ENCODE measurements around the gene BRMS1.

DNA sequence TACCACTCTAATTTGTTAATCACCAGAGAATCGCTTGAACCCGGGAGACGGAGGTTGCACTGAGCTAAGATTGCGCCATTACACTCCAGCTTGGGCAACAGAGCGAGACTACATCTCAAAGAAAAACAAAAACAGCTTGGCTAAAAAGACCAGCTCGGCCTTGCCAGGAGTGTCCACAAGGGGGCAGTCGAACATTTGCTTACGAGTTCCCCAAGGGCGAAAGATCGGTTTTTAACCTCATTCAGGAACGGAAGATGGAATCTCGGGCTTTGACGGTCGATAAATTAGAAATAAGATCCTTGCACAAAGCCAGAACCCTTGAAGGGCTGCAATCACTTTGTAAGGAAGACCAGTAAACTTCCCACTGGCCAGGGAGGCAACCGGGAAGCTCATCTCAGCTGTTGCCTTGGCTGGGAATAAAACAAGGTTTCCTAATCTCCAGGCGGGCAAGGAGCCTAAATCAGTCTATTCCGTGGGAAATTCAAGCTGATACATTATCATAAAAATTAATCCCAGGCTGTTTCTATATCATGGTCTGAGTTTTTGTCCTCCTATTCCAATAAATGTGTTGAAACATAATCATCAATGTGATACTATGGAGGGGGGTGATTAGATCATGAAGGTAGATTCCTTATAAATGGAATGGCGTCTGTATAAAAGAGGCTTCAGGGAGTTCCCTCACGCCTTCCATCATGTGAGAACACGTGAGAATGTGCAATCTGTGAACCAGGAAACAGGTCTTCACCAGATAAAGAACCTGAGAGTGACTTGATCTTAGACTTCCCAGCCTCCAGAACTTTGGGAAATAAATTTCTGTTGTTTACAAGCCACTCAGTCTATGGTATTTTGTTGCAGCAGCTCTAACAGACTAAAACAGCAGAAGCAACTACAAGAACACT is 41.5 kb upstream of the BRMS1 start:
- TF ChIP-seq CTCF (IDR thresholded peaks at IDR 0.05; ENCODE audit: poor library complexity), result peak; percentile 99
- no peak for TF ChIP-seq EZH2 (IDR thresholded peaks at IDR 0.05; ENCODE audit: borderline replicate concordance)
